HepG2 (cell line): Measurements from ENCODE around the gene RHBDD1. TPM values are rescaled to one million over a fixed set of nuclear protein-coding genes. Genes with fewer than 3 reads are reported as not detected.

Experiments
- GABPA ChIP-seq, 2 experiments: IDR thresholded peaks; 2 replicates each; pipeline ENCODE4 v1.6.1; 2011 to 2016; ENCODE audit warnings: low read depth in 2 of 2, low read length in 1 of 2, missing biosample characterization in 1 of 2, missing genetic modification characterization in 1 of 2
- POLR2G ChIP-seq: fragments of 200-400 bp; formaldehyde crosslinking; IDR thresholded peaks from 2 replicates; pipeline ENCODE4 v1.6.1; 2018; ENCODE audit warnings: mild to moderate bottlenecking, low read depth, low read length, moderate library complexity
- SALL2 ChIP-seq: sonication (generic); formaldehyde crosslinking; IDR thresholded peaks from 2 replicates; pipeline ENCODE4 v1.8.1; 2023; ENCODE audit warnings: mild to moderate bottlenecking, missing genetic modification reagents, inconsistent platforms
- U2AF2 ChIP-seq: fragments of 200-400 bp; formaldehyde crosslinking; IDR thresholded peaks from 2 replicates; pipeline ENCODE4 v1.6.1; 2017; ENCODE audit warnings: low read depth, mild to moderate bottlenecking, low read length
- polyA plus RNA-seq, 8 experiments: library from polyadenylated mRNA; depleted of rRNA in 3 of 8; stranded (reverse) in 7 of 8; unstranded in 1 of 8; fragments of >200 nt; fragmentation: Illumina TruSeq in 4 of 8; extraction: Trizol in 4 of 8; gene quantifications; 2 replicates each; pipeline versions ENCODE4 v1.2.1 to v1.2.3, GENCODE V29; 2011 to 2016; ENCODE audit warnings: low read depth in 4 of 8, missing spikeins in 1 of 8, mixed read lengths in 1 of 8; ENCODE audit not compliant: insufficient read depth in 1 of 8
- total RNA-seq, 5 experiments: library from RNA; depleted of rRNA; stranded (reverse); fragments of >200 nt; fragmentation: Illumina TruSeq; extraction: Trizol; gene quantifications; 2 replicates each; pipeline ENCODE4 v1.2.3, GENCODE V29; 2016; ENCODE audit warnings: low read depth in 1 of 5
- TF ChIP-seq, protein P1 (sequence below): IDR thresholded peaks from 2 replicates; pipeline ENCODE4 v1.6.1; 2016; ENCODE audit warnings: missing biosample characterization, missing genetic modification reagents, low read depth
- TF ChIP-seq, protein P2 (sequence below): IDR thresholded peaks from 2 replicates; pipeline ENCODE4 v1.4.0; 2020; ENCODE audit warnings: mild to moderate bottlenecking, missing genetic modification reagents
- TF ChIP-seq, protein P3 (sequence below): sonication (generic); formaldehyde crosslinking; IDR thresholded peaks from 2 replicates; pipeline ENCODE4 v1.4.0; 2020; ENCODE audit warnings: missing genetic modification reagents; ENCODE audit errors: not compliant biosample characterization
- TF ChIP-seq, protein P4 (sequence below): sonication (generic); formaldehyde crosslinking; IDR thresholded peaks from 2 replicates; pipeline ENCODE4 v1.4.0; 2020; ENCODE audit warnings: low read depth, mild to moderate bottlenecking, missing genetic modification reagents
- TF ChIP-seq, protein P5 (sequence below): sonication (generic); formaldehyde crosslinking; IDR thresholded peaks from 2 replicates; pipeline ENCODE4 v1.4.0; 2020; ENCODE audit warnings: mild to moderate bottlenecking, missing genetic modification reagents
- TF ChIP-seq, protein P6 (sequence below): sonication (generic); formaldehyde crosslinking; IDR thresholded peaks from 2 replicates; pipeline ENCODE4 v1.8.1; 2023; ENCODE audit warnings: mild to moderate bottlenecking, missing genetic modification reagents
- TF ChIP-seq, protein P7 (sequence below): IDR thresholded peaks from 2 replicates; pipeline ENCODE4 v1.6.1; 2018; ENCODE audit warnings: missing genetic modification reagents
- TF ChIP-seq, protein P8 (sequence below): sonication (generic); formaldehyde crosslinking; IDR thresholded peaks from 2 replicates; pipeline ENCODE4 v1.5.0; 2020; ENCODE audit warnings: mild to moderate bottlenecking, missing genetic modification reagents, borderline replicate concordance

RHBDD1 gene
- total and polyA plus RNA-seq, 2 of the 13 experiments (the other 11 are each of a cell fraction or from before 2014, with no cell fraction given) = 8.2 to 9.5 TPM

DNA sequence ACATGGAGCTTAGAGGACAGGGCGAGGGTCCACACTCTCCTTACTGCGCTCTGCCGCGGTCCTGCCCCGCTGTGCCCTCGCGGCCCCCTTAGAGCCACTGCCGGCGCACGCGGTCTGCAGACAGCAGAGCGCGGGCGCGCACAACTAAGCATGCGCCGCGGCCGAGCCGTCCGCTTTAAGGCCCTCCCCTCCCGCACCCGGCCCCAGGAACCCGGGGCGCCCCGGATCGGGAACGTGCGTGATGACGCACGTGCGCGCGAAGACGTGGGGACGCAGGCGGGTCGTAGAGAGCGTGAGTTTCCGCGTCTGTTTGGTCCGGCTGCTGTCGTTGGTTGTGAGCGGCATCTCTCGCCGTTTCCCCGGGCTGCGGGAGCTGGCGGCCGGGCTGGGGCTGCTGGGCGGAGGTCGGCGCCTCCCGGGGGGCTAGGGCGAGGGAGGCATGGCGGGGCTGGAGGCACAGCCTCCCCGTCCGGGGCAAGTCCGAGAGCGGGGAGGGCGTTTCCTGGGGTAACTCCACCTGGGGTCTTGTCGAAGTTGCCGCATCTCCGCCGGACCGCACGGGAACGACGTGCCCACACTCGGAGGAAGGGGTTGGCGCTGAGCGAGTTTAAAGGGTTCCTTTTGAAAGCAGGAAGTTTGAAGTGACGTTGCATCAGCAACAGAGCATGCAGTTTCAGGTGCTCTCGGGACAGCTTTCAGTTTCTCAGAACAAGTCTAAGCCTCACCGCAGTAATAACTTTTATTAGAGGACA lies at the start of gene RHBDD1 (continued):
- TF ChIP-seq, protein P1, sequence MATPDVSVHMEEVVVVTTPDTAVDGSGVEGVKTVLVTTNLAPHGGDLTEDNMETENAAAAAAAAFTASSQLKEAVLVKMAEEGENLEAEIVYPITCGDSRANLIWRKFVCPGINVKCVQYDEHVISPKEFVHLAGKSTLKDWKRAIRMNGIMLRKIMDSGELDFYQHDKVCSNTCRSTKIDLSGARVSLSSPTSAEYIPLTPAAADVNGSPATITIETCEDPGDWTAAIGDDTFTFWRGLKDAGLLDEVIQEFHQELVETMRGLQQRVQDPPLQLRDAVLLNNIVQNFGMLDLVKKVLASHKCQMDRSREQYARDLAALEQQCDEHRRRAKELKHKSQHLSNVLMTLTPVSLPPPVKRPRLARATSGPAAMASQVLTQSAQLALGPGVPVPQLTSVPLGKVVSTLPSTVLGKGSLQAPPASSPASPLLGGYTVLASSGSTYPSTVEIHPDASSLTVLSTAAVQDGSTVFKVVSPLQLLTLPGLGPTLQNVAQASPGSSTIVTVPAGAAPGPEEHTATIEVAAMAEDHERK (CRISPR knock-in tag) = peak; percentile 96
- TF ChIP-seq, protein P2, sequence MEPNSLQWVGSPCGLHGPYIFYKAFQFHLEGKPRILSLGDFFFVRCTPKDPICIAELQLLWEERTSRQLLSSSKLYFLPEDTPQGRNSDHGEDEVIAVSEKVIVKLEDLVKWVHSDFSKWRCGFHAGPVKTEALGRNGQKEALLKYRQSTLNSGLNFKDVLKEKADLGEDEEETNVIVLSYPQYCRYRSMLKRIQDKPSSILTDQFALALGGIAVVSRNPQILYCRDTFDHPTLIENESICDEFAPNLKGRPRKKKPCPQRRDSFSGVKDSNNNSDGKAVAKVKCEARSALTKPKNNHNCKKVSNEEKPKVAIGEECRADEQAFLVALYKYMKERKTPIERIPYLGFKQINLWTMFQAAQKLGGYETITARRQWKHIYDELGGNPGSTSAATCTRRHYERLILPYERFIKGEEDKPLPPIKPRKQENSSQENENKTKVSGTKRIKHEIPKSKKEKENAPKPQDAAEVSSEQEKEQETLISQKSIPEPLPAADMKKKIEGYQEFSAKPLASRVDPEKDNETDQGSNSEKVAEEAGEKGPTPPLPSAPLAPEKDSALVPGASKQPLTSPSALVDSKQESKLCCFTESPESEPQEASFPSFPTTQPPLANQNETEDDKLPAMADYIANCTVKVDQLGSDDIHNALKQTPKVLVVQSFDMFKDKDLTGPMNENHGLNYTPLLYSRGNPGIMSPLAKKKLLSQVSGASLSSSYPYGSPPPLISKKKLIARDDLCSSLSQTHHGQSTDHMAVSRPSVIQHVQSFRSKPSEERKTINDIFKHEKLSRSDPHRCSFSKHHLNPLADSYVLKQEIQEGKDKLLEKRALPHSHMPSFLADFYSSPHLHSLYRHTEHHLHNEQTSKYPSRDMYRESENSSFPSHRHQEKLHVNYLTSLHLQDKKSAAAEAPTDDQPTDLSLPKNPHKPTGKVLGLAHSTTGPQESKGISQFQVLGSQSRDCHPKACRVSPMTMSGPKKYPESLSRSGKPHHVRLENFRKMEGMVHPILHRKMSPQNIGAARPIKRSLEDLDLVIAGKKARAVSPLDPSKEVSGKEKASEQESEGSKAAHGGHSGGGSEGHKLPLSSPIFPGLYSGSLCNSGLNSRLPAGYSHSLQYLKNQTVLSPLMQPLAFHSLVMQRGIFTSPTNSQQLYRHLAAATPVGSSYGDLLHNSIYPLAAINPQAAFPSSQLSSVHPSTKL (CRISPR knock-in tag) = peak; percentile 44; the same call in 1 of the 2 replicates
- peak; percentile 17; the same call in 1 of the 2 replicates for TF ChIP-seq GABPA (IDR thresholded peaks at IDR 0.05; ENCODE audit: low read depth, low read length)
- peak; percentile 77 for TF ChIP-seq GABPA (CRISPR knock-in tag; IDR thresholded peaks at IDR 0.05; ENCODE audit: low read depth)
- TF ChIP-seq, protein P3, sequence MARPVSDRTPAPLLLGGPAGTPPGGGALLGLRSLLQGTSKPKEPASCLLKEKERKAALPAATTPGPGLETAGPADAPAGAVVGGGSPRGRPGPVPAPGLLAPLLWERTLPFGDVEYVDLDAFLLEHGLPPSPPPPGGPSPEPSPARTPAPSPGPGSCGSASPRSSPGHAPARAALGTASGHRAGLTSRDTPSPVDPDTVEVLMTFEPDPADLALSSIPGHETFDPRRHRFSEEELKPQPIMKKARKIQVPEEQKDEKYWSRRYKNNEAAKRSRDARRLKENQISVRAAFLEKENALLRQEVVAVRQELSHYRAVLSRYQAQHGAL (CRISPR knock-in tag) = no peak
- TF ChIP-seq, protein P4, sequence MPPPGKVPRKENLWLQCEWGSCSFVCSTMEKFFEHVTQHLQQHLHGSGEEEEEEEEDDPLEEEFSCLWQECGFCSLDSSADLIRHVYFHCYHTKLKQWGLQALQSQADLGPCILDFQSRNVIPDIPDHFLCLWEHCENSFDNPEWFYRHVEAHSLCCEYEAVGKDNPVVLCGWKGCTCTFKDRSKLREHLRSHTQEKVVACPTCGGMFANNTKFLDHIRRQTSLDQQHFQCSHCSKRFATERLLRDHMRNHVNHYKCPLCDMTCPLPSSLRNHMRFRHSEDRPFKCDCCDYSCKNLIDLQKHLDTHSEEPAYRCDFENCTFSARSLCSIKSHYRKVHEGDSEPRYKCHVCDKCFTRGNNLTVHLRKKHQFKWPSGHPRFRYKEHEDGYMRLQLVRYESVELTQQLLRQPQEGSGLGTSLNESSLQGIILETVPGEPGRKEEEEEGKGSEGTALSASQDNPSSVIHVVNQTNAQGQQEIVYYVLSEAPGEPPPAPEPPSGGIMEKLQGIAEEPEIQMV (CRISPR knock-in tag) = peak; percentile 46; the same call in 1 of the 2 replicates
- TF ChIP-seq POLR2G = peak; percentile 86
- TF ChIP-seq, protein P5, sequence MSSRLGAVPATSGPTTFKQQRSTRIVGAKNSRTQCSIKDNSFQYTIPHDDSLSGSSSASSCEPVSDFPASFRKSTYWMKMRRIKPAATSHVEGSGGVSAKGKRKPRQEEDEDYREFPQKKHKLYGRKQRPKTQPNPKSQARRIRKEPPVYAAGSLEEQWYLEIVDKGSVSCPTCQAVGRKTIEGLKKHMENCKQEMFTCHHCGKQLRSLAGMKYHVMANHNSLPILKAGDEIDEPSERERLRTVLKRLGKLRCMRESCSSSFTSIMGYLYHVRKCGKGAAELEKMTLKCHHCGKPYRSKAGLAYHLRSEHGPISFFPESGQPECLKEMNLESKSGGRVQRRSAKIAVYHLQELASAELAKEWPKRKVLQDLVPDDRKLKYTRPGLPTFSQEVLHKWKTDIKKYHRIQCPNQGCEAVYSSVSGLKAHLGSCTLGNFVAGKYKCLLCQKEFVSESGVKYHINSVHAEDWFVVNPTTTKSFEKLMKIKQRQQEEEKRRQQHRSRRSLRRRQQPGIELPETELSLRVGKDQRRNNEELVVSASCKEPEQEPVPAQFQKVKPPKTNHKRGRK (CRISPR knock-in tag) = no peak
- TF ChIP-seq, protein P6, sequence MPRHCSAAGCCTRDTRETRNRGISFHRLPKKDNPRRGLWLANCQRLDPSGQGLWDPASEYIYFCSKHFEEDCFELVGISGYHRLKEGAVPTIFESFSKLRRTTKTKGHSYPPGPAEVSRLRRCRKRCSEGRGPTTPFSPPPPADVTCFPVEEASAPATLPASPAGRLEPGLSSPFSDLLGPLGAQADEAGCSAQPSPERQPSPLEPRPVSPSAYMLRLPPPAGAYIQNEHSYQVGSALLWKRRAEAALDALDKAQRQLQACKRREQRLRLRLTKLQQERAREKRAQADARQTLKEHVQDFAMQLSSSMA (CRISPR knock-in tag) = no peak
- TF ChIP-seq, protein P7, sequence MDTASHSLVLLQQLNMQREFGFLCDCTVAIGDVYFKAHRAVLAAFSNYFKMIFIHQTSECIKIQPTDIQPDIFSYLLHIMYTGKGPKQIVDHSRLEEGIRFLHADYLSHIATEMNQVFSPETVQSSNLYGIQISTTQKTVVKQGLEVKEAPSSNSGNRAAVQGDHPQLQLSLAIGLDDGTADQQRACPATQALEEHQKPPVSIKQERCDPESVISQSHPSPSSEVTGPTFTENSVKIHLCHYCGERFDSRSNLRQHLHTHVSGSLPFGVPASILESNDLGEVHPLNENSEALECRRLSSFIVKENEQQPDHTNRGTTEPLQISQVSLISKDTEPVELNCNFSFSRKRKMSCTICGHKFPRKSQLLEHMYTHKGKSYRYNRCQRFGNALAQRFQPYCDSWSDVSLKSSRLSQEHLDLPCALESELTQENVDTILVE (CRISPR knock-in tag) = peak; percentile 36; the same call in 1 of the 2 replicates
- no peak for TF ChIP-seq U2AF2
- TF ChIP-seq SALL2 (CRISPR knock-in tag) = no peak
- TF ChIP-seq, protein P8, sequence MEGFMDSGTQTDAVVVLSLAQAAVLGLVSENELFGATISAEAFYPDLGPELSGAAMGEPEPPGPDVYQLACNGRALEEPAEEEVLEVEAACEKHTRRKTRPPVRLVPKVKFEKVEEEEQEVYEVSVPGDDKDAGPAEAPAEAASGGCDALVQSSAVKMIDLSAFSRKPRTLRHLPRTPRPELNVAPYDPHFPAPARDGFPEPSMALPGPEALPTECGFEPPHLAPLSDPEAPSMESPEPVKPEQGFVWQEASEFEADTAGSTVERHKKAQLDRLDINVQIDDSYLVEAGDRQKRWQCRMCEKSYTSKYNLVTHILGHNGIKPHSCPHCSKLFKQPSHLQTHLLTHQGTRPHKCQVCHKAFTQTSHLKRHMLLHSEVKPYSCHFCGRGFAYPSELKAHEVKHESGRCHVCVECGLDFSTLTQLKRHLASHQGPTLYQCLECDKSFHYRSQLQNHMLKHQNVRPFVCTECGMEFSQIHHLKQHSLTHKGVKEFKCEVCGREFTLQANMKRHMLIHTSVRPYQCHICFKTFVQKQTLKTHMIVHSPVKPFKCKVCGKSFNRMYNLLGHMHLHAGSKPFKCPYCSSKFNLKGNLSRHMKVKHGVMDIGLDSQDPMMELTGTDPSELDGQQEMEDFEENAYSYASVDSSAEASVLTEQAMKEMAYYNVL (CRISPR knock-in tag) = peak; percentile 66; the same call in 1 of the 2 replicates
